Right lobe of liver (tissue), 6 donors: ENCODE measurements around the gene C8B. TPM values are rescaled to one million over a fixed set of nuclear protein-coding genes. Genes with fewer than 3 reads are reported as not detected.

Experiments used
- ATAC-seq, 4 donors: fragments of 200-7000 bp; cut with Tn5 transposase; one replicate each; pipeline ENCODE4 v1.9.1; 2020; ENCODE audit warnings: mild to moderate bottlenecking in 4 of 4, moderate library complexity in 4 of 4
- DNase-seq, 3 donors: peaks; one replicate each; pipeline ENCODE4 v3.0.0-alpha.2; 2020
- H3K27ac ChIP-seq, 3 donors: fragments of 200-600 bp; one replicate each; pipeline ENCODE4 v1.8.0; 2022
- H3K27me3 ChIP-seq, 2 donors: fragments of 200-600 bp; one replicate each; pipeline ENCODE4 v1.8.0; 2022
- H3K36me3 ChIP-seq, 4 donors: fragments of 200-600 bp; sonication (generic) in 1 of 4; one replicate each; pipeline versions ENCODE4 v1.5.1 to v1.8.0; 2017 to 2022; ENCODE audit warnings: control low read depth in 1 of 4
- H3K4me1 ChIP-seq, 4 donors: fragments of 200-600 bp; sonication (generic) in 1 of 4; one replicate each; pipeline versions ENCODE4 v1.5.1 to v1.8.0; 2017 to 2022; ENCODE audit warnings: control low read depth in 1 of 4
- H3K4me3 ChIP-seq, 3 donors: fragments of 200-600 bp; one replicate each; pipeline ENCODE4 v1.8.0; 2022
- H3K9me3 ChIP-seq, 4 donors: fragments of 200-600 bp; sonication (generic) in 1 of 4; one replicate each; pipeline versions ENCODE4 v1.5.1 to v1.8.0; 2017 to 2022; ENCODE audit warnings: control low read depth in 1 of 4
- CTCF ChIP-seq, 4 donors: fragments of 200-600 bp in 3 of 4; fragments of 450-650 bp in 1 of 4; IDR thresholded peaks; one replicate each; pipeline versions ENCODE4 v1.5.1 to v1.8.0; 2016 to 2022; ENCODE audit warnings: antibody characterized with exemption in 4 of 4, mild to moderate bottlenecking in 2 of 4
- POLR2A ChIP-seq: fragments of 450-650 bp; IDR thresholded peaks from one replicate; pipeline ENCODE4 v1.6.1; 2017; ENCODE audit warnings: antibody characterized with exemption, mild to moderate bottlenecking
- WGBS: methylation state at CpG from one replicate; pipeline ENCODE4 v1.1.6; 2018; ENCODE audit warnings: low coverage, low lambda C conversion rate; ENCODE audit not compliant: insufficient coverage; ENCODE audit errors: missing lambda C conversion rate; 5-methylcytosine and 5-hydroxymethylcytosine counted together
- intact Hi-C, 2 donors: fragments of 100-400 bp; cut with DNase I; formaldehyde crosslinking; loops; one replicate each; pipeline versions ENCODE4 v1.11.2 to v1.14.1; 2022
- long read RNA-seq: library from polyadenylated mRNA; unstranded; transcript quantifications from one replicate; pipeline ENCODE4 v2.0.0, GENCODE V29; 2019
- total RNA-seq, 6 experiments: library from RNA; depleted of rRNA in 2 of 6; stranded (reverse); fragments of >200 nt in 2 of 6; fragmentation: NEBNext Ultra II Directional in 3 of 6; extraction: Animal tissue kit (Norgen Biotek cat#: 25700) in 3 of 6; gene quantifications; one replicate each; pipeline versions ENCODE4 v1.1.0 to v1.2.4, GENCODE V29; 2016 to 2023
- donor health status: DM: no; HTN: yes; CAD: no.
- donor health status: DM: no; HTN: no; CAD: no.
- donor health status: DM: no; HTN: no; CAD: no.
- donor health status: DM: no; HTN: yes; CAD: no.
- donor health status: DM: no; HTN: yes; CAD: no.

C8B gene
- total RNA-seq, result 100 to 1,000 TPM; 289 to 573 (median 400) TPM
- long read RNA-seq, transcript C8B-205 (13 exons, 2,289 nt), result minor isoform, 10 of 85 reads
- long read RNA-seq, transcript C8B-201 (12 exons, 2,037 nt), result major isoform, 54 of 85 reads
- long read RNA-seq, partial matches to known transcripts, result 14 of 85 reads
- long read RNA-seq, other reads (novel, unspliced or antisense), result 7 of 85 reads

DNA sequence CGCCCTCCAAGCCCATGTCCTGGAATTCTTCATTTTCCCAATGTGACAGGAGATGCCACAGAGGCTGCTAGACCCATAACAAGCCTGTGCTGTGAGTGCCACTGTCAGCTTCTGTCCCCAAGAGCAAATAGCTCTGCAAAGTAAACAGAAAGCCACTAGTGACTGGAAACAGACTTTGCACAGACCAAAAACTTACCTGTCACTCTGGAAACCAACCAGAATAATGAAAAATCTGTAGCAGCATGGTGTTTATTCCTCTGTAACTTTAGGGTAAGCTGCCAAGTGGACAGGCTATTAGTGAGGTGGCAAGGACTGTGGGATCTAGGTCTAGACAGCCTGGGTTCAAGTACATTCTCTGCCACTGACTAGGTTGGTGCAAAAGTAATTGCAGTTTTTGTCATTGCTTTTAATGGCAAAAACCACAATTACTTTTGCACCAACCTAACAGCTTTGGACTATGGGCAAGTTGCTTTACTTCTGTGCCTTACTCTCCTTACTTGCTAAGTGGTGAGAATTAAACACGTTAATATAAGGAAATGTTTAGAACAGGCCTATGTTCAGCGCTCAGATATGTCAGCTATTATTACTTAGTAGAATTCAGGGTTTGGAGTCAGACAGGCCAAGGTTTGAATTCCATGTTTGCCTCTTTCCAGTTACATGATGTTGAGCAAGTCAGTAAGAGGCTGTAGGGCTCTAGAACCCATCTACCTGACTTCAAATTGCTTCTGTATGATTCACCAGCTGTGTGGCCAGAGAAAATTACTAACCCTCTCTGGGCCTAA is at the start of gene C8B:
TSS of gene C8B (minus strand) at position 100 of the 782 bp plus-strand sequence. CDS start at position 33, 67 bp downstream.
- H3K4me3 ChIP-seq, result peak within 1 kb of the TSS; percentile 43 to 67 (median 60)
- intact Hi-C loops, result loop anchor here in 1 of 2 donors (5.0 kb wide), 1 partner anchor 54 kb away; no protein-coding TSS in a partner anchor
- H3K27me3 ChIP-seq, result no peaks in the 10 kb centered on the region
- peak; percentile 48 to 76 (median 64) for ATAC-seq
- 26% methylated on average over 3 of the region's 3 CpGs for WGBS
- peak; percentile 96 for TF ChIP-seq POLR2A
- no peak for TF ChIP-seq CTCF (IDR thresholded peaks at IDR 0.05)
- DNase-seq, result peak; percentile 34 to 80 (median 67)
- peaks cover 0 to 2% (median 0%) of the 10 kb centered on the region in 4 donors for H3K36me3 ChIP-seq
- peaks cover 0 to 43% (median 1%) of the 10 kb centered on the region in 4 donors for H3K4me1 ChIP-seq
- H3K27ac ChIP-seq, result peak within 1 kb of the TSS; percentile 94 to 98 (median 94)
- H3K9me3 ChIP-seq, result no peaks in the 10 kb centered on the region

- intact Hi-C loops, result no loop called here
- Histone ChIP-seq H3K27me3 (no peaks in the 10 kb centered on the region), H3K4me1 (peaks cover 0 to 13% (median 5%) of the 10 kb centered on the region in 4 donors), H3K27ac (no peak overlapping the region), H3K9me3 (no peaks in the 10 kb centered on the region), H3K4me3 (no peak overlapping the region), H3K36me3 (no peaks in the 10 kb centered on the region)
- DNase-seq (no peak), ATAC-seq (no peak)
- 92% methylated on average over 5 of the region's 15 CpGs for WGBS
- TF ChIP-seq CTCF (IDR thresholded peaks at IDR 0.05), result no peak
- no peak for TF ChIP-seq POLR2A
These were observed 49.3 kb upstream of the C8B start for GRCh38 chr1:57015071-57015470.

GRCh38 chr1:57013522-57013921 is 47.7 kb upstream of the C8B start:
- no peak overlapping the region for H3K27ac ChIP-seq
- H3K36me3 ChIP-seq, result no peaks in the 10 kb centered on the region
- no peak overlapping the region for H3K4me3 ChIP-seq
- 70% methylated on average over 2 of the region's 2 CpGs for WGBS
- H3K4me1 ChIP-seq, result peaks cover 0 to 2% (median under 1%) of the 10 kb centered on the region in 4 donors
- DNase-seq (no peak), ATAC-seq (no peak)
- intact Hi-C loops, result no loop called here
- H3K27me3 ChIP-seq, result no peaks in the 10 kb centered on the region
- TF ChIP-seq CTCF (IDR thresholded peaks at IDR 0.05) (no peak), POLR2A (no peak)
- H3K9me3 ChIP-seq, result no peaks in the 10 kb centered on the region

DNA sequence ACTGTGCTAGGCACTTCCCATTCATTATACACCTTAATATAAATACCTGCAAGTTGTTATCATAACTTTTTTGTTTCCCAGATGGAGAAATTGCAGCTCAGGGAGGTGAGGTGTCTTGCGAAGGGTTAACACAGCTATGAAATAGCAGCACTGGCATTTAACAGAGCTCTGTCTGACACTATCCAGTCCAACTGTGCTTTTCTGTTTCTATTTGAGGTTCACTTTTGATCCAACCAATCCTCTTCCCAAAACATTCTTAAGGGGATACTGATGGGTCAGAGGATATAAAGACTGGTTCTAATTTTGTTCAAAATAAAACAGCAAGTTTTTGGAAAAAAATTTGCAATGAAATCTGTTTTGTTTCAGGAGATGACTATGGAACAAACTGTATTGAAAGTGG is 46.5 kb upstream of the C8B start:
- DNase-seq, result no peak
- Histone ChIP-seq H3K4me3 (no peak overlapping the region), H3K27me3 (no peaks in the 10 kb centered on the region), H3K9me3 (no peaks in the 10 kb centered on the region), H3K36me3 (no peaks in the 10 kb centered on the region), H3K27ac (no peak overlapping the region), H3K4me1 (no peaks in the 10 kb centered on the region)
- 80% methylated on average over 1 of the region's 1 CpG for WGBS
- no peak for ATAC-seq
- no peak for TF ChIP-seq POLR2A
- no peak for TF ChIP-seq CTCF (IDR thresholded peaks at IDR 0.05)
- intact Hi-C loops, result no loop called here
